Upper lobe of left lung (tissue), 6 donors: ENCODE data around the gene MAD2L1. TPM values are rescaled to one million over a fixed set of nuclear protein-coding genes. Genes with fewer than 3 reads are reported as not detected.

ENCODE experiments used
- ATAC-seq, 2 donors: fragments of 200-7000 bp; cut with Tn5 transposase; one replicate each; pipeline ENCODE4 v1.9.1; 2022; ENCODE audit warnings: mild to moderate bottlenecking in 2 of 2, moderate library complexity in 2 of 2; ENCODE audit not compliant: low FRiP score in 2 of 2
- DNase-seq, 2 donors: peaks; one replicate each; pipeline ENCODE4 v3.0.0-alpha.2; 2019 to 2020
- H3K27ac ChIP-seq, 4 donors: fragments of 200-600 bp; sonication (generic); one replicate each; pipeline ENCODE4 v1.5.1; 2016 to 2019
- H3K27me3 ChIP-seq, 4 donors: fragments of 200-600 bp; sonication (generic); one replicate each; pipeline ENCODE4 v1.5.1; 2017 to 2019
- H3K36me3 ChIP-seq, 4 donors: fragments of 200-600 bp; sonication (generic); one replicate each; pipeline ENCODE4 v1.5.1; 2016 to 2019
- H3K4me1 ChIP-seq, 4 donors: fragments of 200-600 bp; sonication (generic); one replicate each; pipeline ENCODE4 v1.5.1; 2018 to 2019
- H3K4me3 ChIP-seq, 4 donors: fragments of 200-600 bp; sonication (generic); one replicate each; pipeline ENCODE4 v1.5.1; 2017 to 2019; ENCODE audit warnings: mild to moderate bottlenecking in 2 of 4, moderate library complexity in 1 of 4
- H3K9me3 ChIP-seq, 4 donors: fragments of 200-600 bp; sonication (generic); one replicate each; pipeline ENCODE4 v1.5.1; 2018 to 2019
- CTCF ChIP-seq, 6 experiments: fragments of 450-650 bp in 4 of 6; fragments of 200-600 bp in 2 of 6; sonication (generic) in 2 of 6; IDR thresholded peaks; one replicate each; pipeline ENCODE4 v1.5.1; 2016 to 2019; ENCODE audit warnings: antibody characterized with exemption in 6 of 6
- EP300 ChIP-seq, 4 donors: sonication (generic); formaldehyde crosslinking; IDR thresholded peaks; one replicate each; pipeline ENCODE4 v1.5.1; 2017; ENCODE audit warnings: antibody characterized with exemption in 4 of 4, control low read depth in 2 of 4
- POLR2A ChIP-seq, 4 donors: fragments of 450-650 bp; IDR thresholded peaks; one replicate each; pipeline ENCODE4 v1.5.1; 2016 to 2017; ENCODE audit warnings: antibody characterized with exemption in 4 of 4, mild to moderate bottlenecking in 2 of 4
- POLR2AphosphoS5 ChIP-seq, 2 donors: sonication (generic); formaldehyde crosslinking; IDR thresholded peaks; one replicate each; pipeline ENCODE4 v1.5.1; 2017; ENCODE audit warnings: antibody characterized with exemption in 2 of 2
- WGBS, 2 donors: methylation state at CpG; one replicate each; pipeline ENCODE4 v1.1.5; 2017 to 2018; 5-methylcytosine and 5-hydroxymethylcytosine counted together
- total RNA-seq, 6 donors: library from RNA; depleted of rRNA in 4 of 6; stranded (reverse); fragments of >200 nt in 4 of 6; gene quantifications; one replicate each; pipeline versions ENCODE4 v1.1.0 to v1.2.1, GENCODE V29; 2016 to 2021
- donor health status: DM: no; HTN: no; CAD: no; lungs with moderate emphysema.
- donor health status: DM: no; HTN: yes; CAD: no; lungs with severe emphysema.

Gene MAD2L1
- total RNA-seq, 6 donors from 2014 or later = 1.7 to 4.3 (median 2.4) TPM; not detected in 1

- no peaks in the 10 kb centered on the region for H3K9me3 ChIP-seq
- H3K4me3 ChIP-seq = no peak overlapping the region
- no peak for DNase-seq
- no peak overlapping the region for H3K27ac ChIP-seq
- H3K4me1 ChIP-seq = no peaks in the 10 kb centered on the region
- no peaks in the 10 kb centered on the region for H3K36me3 ChIP-seq
- H3K27me3 ChIP-seq = no peaks in the 10 kb centered on the region
- no peak for ATAC-seq
- 71 to 72% methylated on average over 1 of the region's 1 CpG for WGBS, 2 donors
- TF ChIP-seq POLR2AphosphoS5 (IDR thresholded peaks at IDR 0.05) (no peak), POLR2A (IDR thresholded peaks at IDR 0.05) (no peak), CTCF (IDR thresholded peaks at IDR 0.05) (no peak), EP300 (IDR thresholded peaks at IDR 0.05) (no peak)
Observed at GRCh38 chr4:120025516-120025915, 41.1 kb downstream of the MAD2L1 start.

DNA sequence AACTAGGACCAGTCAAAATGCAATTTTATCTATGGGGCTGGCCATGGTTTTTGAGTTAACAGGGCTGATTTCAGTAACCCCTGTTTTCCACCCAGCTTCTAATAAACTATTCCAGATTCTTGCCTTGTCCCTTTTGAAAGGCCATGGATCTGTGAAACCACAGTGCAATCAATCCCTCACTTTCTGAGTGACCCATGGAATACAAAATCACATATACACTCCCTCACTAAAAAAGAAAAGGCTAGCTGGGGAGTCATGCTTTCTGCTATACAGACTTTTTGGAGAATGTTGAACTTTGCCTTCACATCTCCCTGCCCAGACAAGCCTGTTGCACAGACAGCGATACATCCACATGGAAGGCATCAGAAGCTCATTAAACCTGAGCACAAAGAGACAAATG, 47.9 kb downstream of the MAD2L1 start:
- H3K36me3 ChIP-seq = no peaks in the 10 kb centered on the region
- no peaks in the 10 kb centered on the region for H3K4me1 ChIP-seq
- H3K4me3 ChIP-seq = no peak overlapping the region
- no peak for ATAC-seq
- 100% methylated on average over 1 of the region's 1 CpG for WGBS, 2 donors
- TF ChIP-seq POLR2A (IDR thresholded peaks at IDR 0.05) = no peak
- TF ChIP-seq POLR2AphosphoS5 (IDR thresholded peaks at IDR 0.05) = no peak
- TF ChIP-seq EP300 (IDR thresholded peaks at IDR 0.05) = no peak
- no peak for TF ChIP-seq CTCF (IDR thresholded peaks at IDR 0.05)
- H3K9me3 ChIP-seq = no peaks in the 10 kb centered on the region
- no peak for DNase-seq
- H3K27ac ChIP-seq = no peak overlapping the region
- H3K27me3 ChIP-seq = no peaks in the 10 kb centered on the region

- Histone ChIP-seq H3K36me3 (no peaks in the 10 kb centered on the region), H3K27me3 (no peaks in the 10 kb centered on the region), H3K4me1 (no peaks in the 10 kb centered on the region), H3K27ac (no peak overlapping the region), H3K9me3 (no peaks in the 10 kb centered on the region), H3K4me3 (no peak overlapping the region)
- TF ChIP-seq EP300 (IDR thresholded peaks at IDR 0.05) = no peak
- TF ChIP-seq CTCF (IDR thresholded peaks at IDR 0.05) = no peak
- no peak for TF ChIP-seq POLR2AphosphoS5 (IDR thresholded peaks at IDR 0.05)
- TF ChIP-seq POLR2A (IDR thresholded peaks at IDR 0.05) = no peak
- no peak for DNase-seq
- WGBS, 2 donors = 73 to 83% methylated on average over 6 of the region's 6 CpGs
- no peak for ATAC-seq
Observed at GRCh38 chr4:120017939-120018692, 48.5 kb downstream of the MAD2L1 start.

- no peak for DNase-seq
- Histone ChIP-seq H3K4me3 (no peak overlapping the region), H3K27ac (no peak overlapping the region), H3K27me3 (no peaks in the 10 kb centered on the region), H3K9me3 (no peaks in the 10 kb centered on the region), H3K36me3 (no peaks in the 10 kb centered on the region), H3K4me1 (no peaks in the 10 kb centered on the region)
- no peak for TF ChIP-seq POLR2A (IDR thresholded peaks at IDR 0.05)
- TF ChIP-seq POLR2AphosphoS5 (IDR thresholded peaks at IDR 0.05) = no peak
- TF ChIP-seq CTCF (IDR thresholded peaks at IDR 0.05) = no peak
- TF ChIP-seq EP300 (IDR thresholded peaks at IDR 0.05) = no peak
- 63 to 76% methylated on average over 2 of the region's 2 CpGs for WGBS, 2 donors
- no peak for ATAC-seq
Observed at GRCh38 chr4:120011725-120012124, 54.9 kb downstream of the MAD2L1 start.

- 91 to 93% methylated on average over 4 of the region's 4 CpGs for WGBS, 2 donors
- DNase-seq = no peak
- Histone ChIP-seq H3K27ac (no peak overlapping the region), H3K4me3 (no peak overlapping the region), H3K4me1 (no peaks in the 10 kb centered on the region), H3K36me3 (no peaks in the 10 kb centered on the region), H3K9me3 (no peaks in the 10 kb centered on the region), H3K27me3 (no peaks in the 10 kb centered on the region)
- ATAC-seq = no peak
- TF ChIP-seq CTCF (IDR thresholded peaks at IDR 0.05) (no peak), EP300 (IDR thresholded peaks at IDR 0.05) (no peak), POLR2AphosphoS5 (IDR thresholded peaks at IDR 0.05) (no peak), POLR2A (IDR thresholded peaks at IDR 0.05) (no peak)
Observed at GRCh38 chr4:120010646-120011045, 56.0 kb downstream of the MAD2L1 start.
